ENCODE data around the gene GPX4. TPM values are rescaled to one million over a fixed set of nuclear protein-coding genes. Genes with fewer than 3 reads are reported as not detected.

The GPX4 gene
- total and polyA plus RNA-seq, 2 experiments from 2014 or later = 351 to 573 TPM

- H4K20me1 ChIP-seq (replicated peaks; ENCODE audit: insufficient read depth) = peaks cover 17% of the 10 kb centered on the region
- ATAC-seq (no peak), DNase-seq (ENCODE audit: low spot score) (no peak)
- Mint-ChIP-seq H3K27ac (no peak overlapping the region), H3K27me3 (ENCODE audit: insufficient read depth, low read depth, poor library complexity) (peaks cover 15% of the 10 kb centered on the region), H3K36me3 (ENCODE audit: low read depth) (peaks cover 32% of the 10 kb centered on the region), H3K4me1 (peaks cover 5% of the 10 kb centered on the region), H3K9me3 (no peaks in the 10 kb centered on the region), H3K4me3 (no peak overlapping the region)
- TF ChIP-seq ZNF331 (CRISPR knock-in tag; IDR thresholded peaks at IDR 0.05; ENCODE audit: low read depth) (no peak), EZH2 (IDR thresholded peaks at IDR 0.05; ENCODE audit: low read depth, unreplicated experiment) (no peak), CTCF (conservative IDR thresholded peaks at IDR 0.05; ENCODE audit: low read depth in 2 of 2) (no peak), JUNB (IDR thresholded peaks at IDR 0.05; ENCODE audit: unreplicated experiment) (no peak), NANOG (IDR thresholded peaks at IDR 0.05; ENCODE audit: borderline replicate concordance) (no peak), ETS1 (IDR thresholded peaks at IDR 0.05) (no peak), STAT1 (IDR thresholded peaks at IDR 0.05; ENCODE audit: unreplicated experiment) (no peak), EZH2phosphoT487 (IDR thresholded peaks at IDR 0.05; ENCODE audit: unreplicated experiment) (no peak), CREB1 (CRISPR knock-in tag; IDR thresholded peaks at IDR 0.05; ENCODE audit: low read depth) (no peak), POLR2AphosphoS5 (IDR thresholded peaks at IDR 0.05; ENCODE audit: low read depth) (no peak), ZNF114 (CRISPR knock-in tag; IDR thresholded peaks at IDR 0.05) (no peak), ZNF462 (CRISPR knock-in tag; IDR thresholded peaks at IDR 0.05) (no peak)
- peaks cover 9% of the 10 kb centered on the region; the same call in 1 of the 2 replicates for H3K36me3 ChIP-seq (ENCODE audit: insufficient read depth)
- peaks cover 23% of the 10 kb centered on the region for H3K79me2 ChIP-seq (replicated peaks; ENCODE audit: insufficient read depth)
- no peak overlapping the region for H3K4me2 ChIP-seq
- H3F3A ChIP-seq (replicated peaks; ENCODE audit: low read depth) = 0 out of 2 replicates have a peak, but pooled peaks cover 21% of the 10 kb centered on the region
- no peaks in the 10 kb centered on the region for H3K9me2 ChIP-seq (ENCODE audit: insufficient read depth)
- H3K4me3 ChIP-seq = no peak overlapping the region
- H3K27ac ChIP-seq (ENCODE audit: low read depth) = no peak overlapping the region
- no peaks in the 10 kb centered on the region for H3K27me3 ChIP-seq (ENCODE audit: insufficient read depth)
- no peaks in the 10 kb centered on the region; the same call in 1 of the 2 replicates for H3K4me1 ChIP-seq (ENCODE audit: insufficient read depth)
- no peak overlapping the region for H2AFZ ChIP-seq
Observed at GRCh38 chr19:1091544-1092175, 12.1 kb upstream of the GPX4 start.
